Panc1 (cell line): Measurements from ENCODE around the gene RGS5. TPM values are rescaled to one million over a fixed set of nuclear protein-coding genes. Genes with fewer than 3 reads are reported as not detected.

ENCODE experiments used
- ATAC-seq: fragments of 200-7000 bp; cut with Tn5 transposase; 2 replicates; pipeline ENCODE4 v1.9.1; 2020; ENCODE audit warnings: mild to moderate bottlenecking, moderate library complexity
- BruUV-seq: library from RNA; stranded (reverse); fragments of 400-500 nt; replicated peaks from 2 replicates; lab custom pipeline; 2021; lab: Mats Ljungman, UMichigan
- CTCF ChIA-PET: fragments of 300-600 bp; sonication (Branson Sonifier 250); formaldehyde crosslinking; loops from one replicate; lab custom pipeline; 2022; ENCODE audit warnings: antibody characterized with exemption; lab: Charles Lee
- POLR2A ChIA-PET: fragments of 300-600 bp; sonication (Branson Sonifier 250); formaldehyde crosslinking; loops from one replicate; lab custom pipeline; 2022; ENCODE audit warnings: antibody characterized with exemption; lab: Charles Lee
- DNase-seq: peaks from one replicate; pipeline ENCODE4 v3.0.0-alpha.2; 2010; ENCODE audit warnings: low read depth, low spot score
- H3K27ac ChIP-seq: 2 replicates; pipeline ENCODE4 v1.5.1; 2011; ENCODE audit warnings: mild to moderate bottlenecking, low read length, inconsistent platforms
- H3K27me3 ChIP-seq: fragments of 200-500 bp; sonication (Bioruptor generic); 2 replicates; pipeline ENCODE4 v1.6.0; 2014; ENCODE audit warnings: low read length, inconsistent platforms; ENCODE audit not compliant: control insufficient read depth, insufficient read depth
- H3K36me3 ChIP-seq: fragments of 200-500 bp; sonication (Bioruptor generic); 2 replicates; pipeline ENCODE4 v1.5.1; 2014; ENCODE audit warnings: inconsistent platforms, mild to moderate bottlenecking, low read length, moderate library complexity; ENCODE audit not compliant: control insufficient read depth, insufficient read depth
- H3K4me1 ChIP-seq: 2 replicates; pipeline ENCODE4 v1.5.1; 2011; ENCODE audit warnings: inconsistent platforms, mild to moderate bottlenecking, low read length, moderate library complexity; ENCODE audit not compliant: control insufficient read depth, insufficient read depth
- H3K4me3 ChIP-seq, 2 experiments: 2 replicates each; pipeline ENCODE4 v1.5.1; 2011 to 2012; ENCODE audit warnings: low read depth in 2 of 2, low read length in 2 of 2, mild to moderate bottlenecking in 2 of 2, inconsistent platforms in 1 of 2, moderate library complexity in 1 of 2
- H3K9me3 ChIP-seq: fragments of 200-500 bp; sonication (Bioruptor generic); 2 replicates; pipeline ENCODE4 v1.5.1; 2014; ENCODE audit warnings: low read depth, mild to moderate bottlenecking, inconsistent platforms, low read length, moderate library complexity; ENCODE audit not compliant: control insufficient read depth, insufficient read depth
- CTCF ChIP-seq: fragments of 450-650 bp; IDR thresholded peaks from 2 replicates; pipeline ENCODE4 v1.5.1; 2017; ENCODE audit warnings: mild to moderate bottlenecking
- POLR2AphosphoS5 ChIP-seq: IDR thresholded peaks from 2 replicates; pipeline ENCODE4 v1.6.1; 2012; ENCODE audit warnings: mild to moderate bottlenecking, low read depth, low read length, moderate library complexity
- SIN3A ChIP-seq: IDR thresholded peaks from 2 replicates; pipeline ENCODE4 v1.6.1; 2012; ENCODE audit warnings: low read depth, mild to moderate bottlenecking, low read length, moderate library complexity, borderline replicate concordance; ENCODE audit not compliant: insufficient read depth
- TCF7L2 ChIP-seq: IDR thresholded peaks from 2 replicates; pipeline ENCODE4 v1.6.1; 2011; ENCODE audit warnings: mild to moderate bottlenecking, low read depth, low read length, inconsistent platforms
- in situ Hi-C: cut with HindIII; loops from 2 replicates; pipeline ENCODE4 v1.10.0; 2016; ENCODE audit warnings: low sequenced_read_pairs, low pct_unique_long_range_greater_than_20kb
- intact Hi-C: fragments of 100-400 bp; cut with micrococcal nuclease; formaldehyde crosslinking; loops from one replicate; pipeline ENCODE4 v1.10.0; 2022; ENCODE audit not compliant: unreplicated experiment
- total RNA-seq: library from RNA; stranded (reverse); gene quantifications from one replicate; pipeline ENCODE4 v1.2.1, GENCODE V29; 2021; ENCODE audit not compliant: unreplicated experiment
- TF ChIP-seq, protein P1 (sequence below), 2 experiments: IDR thresholded peaks; 2 replicates each; pipeline ENCODE4 v1.6.1; 2011 to 2012; ENCODE audit warnings: low read depth in 2 of 2, control low read depth in 1 of 2, low read length in 1 of 2, mild to moderate bottlenecking in 1 of 2, moderate library complexity in 1 of 2; ENCODE audit not compliant: insufficient read depth in 1 of 2

RGS5 gene
- total RNA-seq, 1 experiment from 2014 or later: 1.5 TPM

GRCh38 chr1:163171826-163172225, 30.9 kb downstream of the RGS5 start:
- H3K4me1 ChIP-seq: 0 out of 2 replicates have a peak, but pooled peaks cover 3% of the 10 kb centered on the region
- no peak overlapping the region for H3K4me3 ChIP-seq
- H3K9me3 ChIP-seq: no peaks in the 10 kb centered on the region
- DNase-seq (no peak), ATAC-seq (no peak)
- no TSS peak for BruUV-seq
- ChIA-PET POLR2A (no interaction called here), CTCF (no interaction called here)
- no peaks in the 10 kb centered on the region for H3K27me3 ChIP-seq
- TF ChIP-seq POLR2AphosphoS5 (no peak), CTCF (no peak), SIN3A (no peak), TCF7L2 (no peak)
- TF ChIP-seq, protein P1, sequence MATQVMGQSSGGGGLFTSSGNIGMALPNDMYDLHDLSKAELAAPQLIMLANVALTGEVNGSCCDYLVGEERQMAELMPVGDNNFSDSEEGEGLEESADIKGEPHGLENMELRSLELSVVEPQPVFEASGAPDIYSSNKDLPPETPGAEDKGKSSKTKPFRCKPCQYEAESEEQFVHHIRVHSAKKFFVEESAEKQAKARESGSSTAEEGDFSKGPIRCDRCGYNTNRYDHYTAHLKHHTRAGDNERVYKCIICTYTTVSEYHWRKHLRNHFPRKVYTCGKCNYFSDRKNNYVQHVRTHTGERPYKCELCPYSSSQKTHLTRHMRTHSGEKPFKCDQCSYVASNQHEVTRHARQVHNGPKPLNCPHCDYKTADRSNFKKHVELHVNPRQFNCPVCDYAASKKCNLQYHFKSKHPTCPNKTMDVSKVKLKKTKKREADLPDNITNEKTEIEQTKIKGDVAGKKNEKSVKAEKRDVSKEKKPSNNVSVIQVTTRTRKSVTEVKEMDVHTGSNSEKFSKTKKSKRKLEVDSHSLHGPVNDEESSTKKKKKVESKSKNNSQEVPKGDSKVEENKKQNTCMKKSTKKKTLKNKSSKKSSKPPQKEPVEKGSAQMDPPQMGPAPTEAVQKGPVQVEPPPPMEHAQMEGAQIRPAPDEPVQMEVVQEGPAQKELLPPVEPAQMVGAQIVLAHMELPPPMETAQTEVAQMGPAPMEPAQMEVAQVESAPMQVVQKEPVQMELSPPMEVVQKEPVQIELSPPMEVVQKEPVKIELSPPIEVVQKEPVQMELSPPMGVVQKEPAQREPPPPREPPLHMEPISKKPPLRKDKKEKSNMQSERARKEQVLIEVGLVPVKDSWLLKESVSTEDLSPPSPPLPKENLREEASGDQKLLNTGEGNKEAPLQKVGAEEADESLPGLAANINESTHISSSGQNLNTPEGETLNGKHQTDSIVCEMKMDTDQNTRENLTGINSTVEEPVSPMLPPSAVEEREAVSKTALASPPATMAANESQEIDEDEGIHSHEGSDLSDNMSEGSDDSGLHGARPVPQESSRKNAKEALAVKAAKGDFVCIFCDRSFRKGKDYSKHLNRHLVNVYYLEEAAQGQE (IDR thresholded peaks at IDR 0.05; ENCODE audit: insufficient read depth in 1 of 2, low read depth in 2 of 2, low read length in 1 of 2): no peak
- no peak overlapping the region for H3K27ac ChIP-seq
- in situ Hi-C loops (no loop called here), intact Hi-C loops (loop anchor here (10.0 kb wide), 1 partner anchor 143 kb away; no protein-coding TSS in a partner anchor)
- H3K36me3 ChIP-seq: no peaks in the 10 kb centered on the region

- in situ Hi-C loops (no loop called here), intact Hi-C loops (loop anchor here (10.0 kb wide), 1 partner anchor 144 kb away; no protein-coding TSS in a partner anchor)
- no peaks in the 10 kb centered on the region for H3K27me3 ChIP-seq
- H3K27ac ChIP-seq: no peak overlapping the region
- no peaks in the 10 kb centered on the region for H3K9me3 ChIP-seq
- no peak for DNase-seq
- no TSS peak for BruUV-seq
- POLR2A ChIA-PET: interaction anchor here (0.7 kb wide), 1 partner anchor 293 kb away, joined by 3 read pairs; no protein-coding TSS in a partner anchor
- CTCF ChIA-PET: no interaction called here
- ATAC-seq: peak; percentile 69; the same call in 1 of the 2 replicates
- H3K36me3 ChIP-seq: no peaks in the 10 kb centered on the region
- 0 out of 2 replicates have a peak, but pooled peaks cover 3% of the 10 kb centered on the region for H3K4me1 ChIP-seq
- TF ChIP-seq POLR2AphosphoS5 (no peak), CTCF (peak; percentile 61)
- no peak overlapping the region; a peak in 1 of 4 replicates for H3K4me3 ChIP-seq
Measured at GRCh38 chr1:163170975-163171676, 31.6 kb downstream of the RGS5 start.
